ENCODE data around the gene GGT1. TPM values are rescaled to one million over a fixed set of nuclear protein-coding genes. Genes with fewer than 3 reads are reported as not detected.

Gene GGT1
- total and polyA plus RNA-seq, 8 donors, result 5.3 to 87.1 (median 21.3) TPM

DNA sequence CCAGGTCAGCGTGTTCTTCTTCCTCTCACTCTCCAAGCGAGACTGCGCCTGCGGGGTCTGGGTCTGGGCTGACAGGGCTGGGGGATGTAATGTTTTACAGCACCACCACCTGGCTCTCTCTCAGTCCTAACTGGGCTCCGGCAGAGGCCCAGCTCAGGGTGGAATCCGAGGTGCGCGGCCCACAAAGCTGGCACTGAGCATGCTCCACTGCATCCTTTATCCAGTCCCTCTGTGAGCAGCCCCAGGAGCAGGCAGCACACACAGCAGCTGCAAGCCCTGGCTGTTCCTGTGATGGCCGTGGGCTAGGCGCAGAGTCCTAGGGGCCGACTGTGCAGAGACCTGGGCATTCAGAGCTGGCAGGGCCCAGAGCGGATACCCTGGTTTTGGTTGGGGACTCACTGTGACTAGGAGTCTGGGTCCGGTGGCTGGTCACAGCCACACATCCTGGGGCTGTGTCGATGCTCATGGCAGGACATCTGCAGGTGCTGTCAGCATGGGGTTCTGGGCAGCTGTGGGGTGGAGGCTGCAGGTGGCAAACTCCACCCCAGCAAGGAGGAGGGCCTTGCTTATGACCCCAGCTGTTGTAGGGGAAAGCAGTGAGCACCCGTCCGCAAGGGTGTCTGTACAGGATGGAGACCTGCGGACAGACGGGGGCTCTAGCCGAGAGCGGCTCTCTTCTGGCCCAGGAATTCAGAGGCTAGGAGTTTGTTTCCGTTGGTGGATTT is 14.1 kb upstream of the GGT1 start:
- peak overlapping the region; percentile 10 to 67 (median 44) for H3K27ac ChIP-seq
- peaks cover 0 to 51% (median 45%) of the 10 kb centered on the region in 4 donors for H3K36me3 ChIP-seq
- DNase-seq, result no peak

DNA sequence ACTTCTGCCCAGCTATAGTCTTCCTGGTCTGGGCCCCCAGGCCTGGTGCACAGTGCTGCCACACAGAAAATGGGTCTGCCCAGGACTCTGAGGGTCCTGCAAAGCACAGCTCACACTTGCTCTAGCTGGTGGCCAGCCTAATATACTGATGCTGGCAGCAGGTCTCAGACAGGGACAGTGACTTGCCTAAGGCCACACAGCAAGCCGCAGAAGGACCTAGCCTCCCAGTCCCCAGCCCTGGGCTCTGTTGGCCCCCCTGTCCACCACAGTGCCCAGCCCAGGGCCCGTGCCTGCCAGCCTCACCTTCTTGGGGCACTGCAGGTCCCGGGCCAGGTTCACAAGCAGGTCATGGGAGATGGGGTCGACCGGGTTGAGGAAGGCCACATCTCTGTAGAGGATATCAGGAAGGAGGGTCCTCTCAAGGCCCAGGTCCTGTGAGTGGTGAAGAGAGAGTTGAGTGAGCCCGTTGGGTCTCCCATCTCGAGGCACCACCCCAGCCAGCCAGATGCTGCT is 13.4 kb upstream of the GGT1 start:
- H3K4me3 ChIP-seq, result no peak overlapping the region
- no peak for DNase-seq
- peaks cover 0 to 51% (median 45%) of the 10 kb centered on the region in 4 donors for H3K36me3 ChIP-seq
- H3K27me3 ChIP-seq, result no peaks in the 10 kb centered on the region
- H3K4me1 ChIP-seq, result peaks cover 17 to 71% (median 52%) of the 10 kb centered on the region in 4 donors
- intact Hi-C loops (cut with DNase I; ENCODE audit: low total_unique reads), result no loop called here
- WGBS, 5 donors, result 56 to 86% (median 73%) methylated on average over 7 of the region's 7 CpGs
- peak overlapping the region in 3 of 5 donors; percentile 10 to 67 (median 44) for H3K27ac ChIP-seq
- H3K9me3 ChIP-seq, result no peaks in the 10 kb centered on the region
- TF ChIP-seq POLR2AphosphoS5 (IDR thresholded peaks at IDR 0.05) (no peak), EP300 (IDR thresholded peaks at IDR 0.05) (no peak), POLR2A (IDR thresholded peaks at IDR 0.05) (no peak)
- TF ChIP-seq, protein P1, sequence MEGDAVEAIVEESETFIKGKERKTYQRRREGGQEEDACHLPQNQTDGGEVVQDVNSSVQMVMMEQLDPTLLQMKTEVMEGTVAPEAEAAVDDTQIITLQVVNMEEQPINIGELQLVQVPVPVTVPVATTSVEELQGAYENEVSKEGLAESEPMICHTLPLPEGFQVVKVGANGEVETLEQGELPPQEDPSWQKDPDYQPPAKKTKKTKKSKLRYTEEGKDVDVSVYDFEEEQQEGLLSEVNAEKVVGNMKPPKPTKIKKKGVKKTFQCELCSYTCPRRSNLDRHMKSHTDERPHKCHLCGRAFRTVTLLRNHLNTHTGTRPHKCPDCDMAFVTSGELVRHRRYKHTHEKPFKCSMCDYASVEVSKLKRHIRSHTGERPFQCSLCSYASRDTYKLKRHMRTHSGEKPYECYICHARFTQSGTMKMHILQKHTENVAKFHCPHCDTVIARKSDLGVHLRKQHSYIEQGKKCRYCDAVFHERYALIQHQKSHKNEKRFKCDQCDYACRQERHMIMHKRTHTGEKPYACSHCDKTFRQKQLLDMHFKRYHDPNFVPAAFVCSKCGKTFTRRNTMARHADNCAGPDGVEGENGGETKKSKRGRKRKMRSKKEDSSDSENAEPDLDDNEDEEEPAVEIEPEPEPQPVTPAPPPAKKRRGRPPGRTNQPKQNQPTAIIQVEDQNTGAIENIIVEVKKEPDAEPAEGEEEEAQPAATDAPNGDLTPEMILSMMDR (IDR thresholded peaks at IDR 0.05), result no peak

More for the DNA sequence above, 14.1 kb upstream of the GGT1 start:
- no peaks in the 10 kb centered on the region for H3K9me3 ChIP-seq
- intact Hi-C loops (cut with DNase I; ENCODE audit: low total_unique reads), result no loop called here
- no peaks in the 10 kb centered on the region for H3K27me3 ChIP-seq
- TF ChIP-seq, protein P1 (IDR thresholded peaks at IDR 0.05), result no peak
- TF ChIP-seq POLR2AphosphoS5 (IDR thresholded peaks at IDR 0.05), result no peak
- TF ChIP-seq POLR2A (IDR thresholded peaks at IDR 0.05), result no peak
- no peak for TF ChIP-seq EP300 (IDR thresholded peaks at IDR 0.05)
- WGBS, 5 donors, result 52 to 68% (median 61%) methylated on average over 7 to 21 of the region's 21 CpGs
- H3K4me3 ChIP-seq, result no peak overlapping the region
- H3K4me1 ChIP-seq, result peaks cover 19 to 71% (median 52%) of the 10 kb centered on the region in 4 donors

DNA sequence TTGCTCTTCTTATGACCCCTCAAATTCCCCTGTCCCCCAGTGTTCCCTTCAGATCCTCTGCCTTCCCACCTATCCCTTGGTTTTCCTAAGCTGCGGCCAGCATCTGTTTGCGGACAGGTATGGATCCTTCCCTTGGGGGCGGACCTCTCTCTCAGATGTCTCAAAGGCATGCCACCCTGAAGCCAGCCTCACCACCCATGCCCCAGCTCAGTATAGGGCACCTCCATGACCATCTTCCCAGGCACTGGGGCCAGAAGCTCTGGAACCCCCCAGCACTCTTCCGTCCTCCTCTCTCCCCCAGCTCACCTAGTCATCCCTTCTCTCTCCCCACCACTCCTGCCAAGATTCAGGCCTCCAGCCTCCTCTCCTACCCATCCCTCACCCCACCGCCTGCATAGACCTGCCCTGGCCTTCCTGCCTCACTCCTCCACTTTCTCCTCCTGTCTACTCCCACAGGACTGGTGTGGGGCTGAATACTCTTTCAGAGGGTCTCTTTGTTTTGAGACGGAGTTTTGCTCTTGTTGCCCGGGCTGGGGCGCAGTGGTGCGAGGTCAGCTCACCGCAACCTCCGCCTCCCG is 12.3 kb upstream of the GGT1 start:
- no peaks in the 10 kb centered on the region for H3K27me3 ChIP-seq
- no peaks in the 10 kb centered on the region for H3K9me3 ChIP-seq
- peaks cover 17 to 63% (median 55%) of the 10 kb centered on the region in 4 donors for H3K4me1 ChIP-seq
- TF ChIP-seq POLR2AphosphoS5 (IDR thresholded peaks at IDR 0.05), result no peak
- no peak for TF ChIP-seq POLR2A (IDR thresholded peaks at IDR 0.05)
- no peak for TF ChIP-seq EP300 (IDR thresholded peaks at IDR 0.05)
- TF ChIP-seq, protein P1 (IDR thresholded peaks at IDR 0.05), result no peak
- peaks cover 0 to 42% (median 38%) of the 10 kb centered on the region in 4 donors for H3K36me3 ChIP-seq
- DNase-seq, result no peak
- H3K27ac ChIP-seq, result peak overlapping the region in 1 of 5 donors; percentile 20
- intact Hi-C loops (cut with DNase I; ENCODE audit: low total_unique reads), result no loop called here
- 93 to 96% (median 94%) methylated on average over 12 of the region's 12 CpGs for WGBS, 5 donors
- no peak overlapping the region for H3K4me3 ChIP-seq

DNA sequence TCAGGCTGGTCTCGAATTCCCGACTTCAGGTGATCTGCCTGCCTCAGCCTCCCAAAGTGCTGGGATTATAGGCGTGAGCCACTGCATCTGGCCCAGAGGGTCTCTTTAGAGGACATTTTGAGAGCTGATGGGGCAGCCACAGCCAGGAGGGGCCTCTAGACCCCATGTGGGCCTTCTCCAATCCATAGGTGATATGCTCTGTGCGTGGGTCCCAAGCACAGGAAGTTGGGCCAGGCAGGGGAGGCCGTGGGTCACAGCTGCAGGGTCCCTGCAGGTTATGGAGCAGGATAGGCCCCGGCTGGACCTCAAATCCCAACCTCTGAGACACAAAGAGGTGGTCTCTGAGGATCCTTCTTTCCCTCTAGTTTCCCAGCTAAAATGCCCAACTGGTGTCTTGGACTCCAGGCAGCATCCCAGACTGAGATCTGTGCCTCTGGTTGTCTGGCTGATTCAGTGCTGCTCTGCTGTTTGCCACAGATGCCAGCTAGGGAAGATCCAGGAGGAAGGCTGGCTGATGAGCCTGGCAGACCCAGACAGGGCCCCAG is 11.6 kb upstream of the GGT1 start:
- Histone ChIP-seq H3K4me1 (peaks cover 17 to 62% (median 55%) of the 10 kb centered on the region in 4 donors), H3K27me3 (no peaks in the 10 kb centered on the region), H3K4me3 (no peak overlapping the region), H3K27ac (peak overlapping the region in 2 of 5 donors; percentile 87 to 89), H3K36me3 (peaks cover 0 to 35% (median 31%) of the 10 kb centered on the region in 4 donors), H3K9me3 (no peaks in the 10 kb centered on the region)
- intact Hi-C loops (cut with DNase I; ENCODE audit: low total_unique reads), result no loop called here
- TF ChIP-seq EP300 (IDR thresholded peaks at IDR 0.05) (no peak), POLR2AphosphoS5 (IDR thresholded peaks at IDR 0.05) (no peak), POLR2A (IDR thresholded peaks at IDR 0.05) (no peak)
- TF ChIP-seq, protein P1 (IDR thresholded peaks at IDR 0.05), result no peak
- WGBS, 5 donors, result 78 to 94% (median 91%) methylated on average over 5 to 6 of the region's 6 CpGs
- DNase-seq, result no peak
